ENCODE results near the gene PPL. TPM values are rescaled to one million over a fixed set of nuclear protein-coding genes. Genes with fewer than 3 reads are reported as not detected.

Gene PPL
- polyA plus RNA-seq, 1 donor: 32.2 TPM

DNA sequence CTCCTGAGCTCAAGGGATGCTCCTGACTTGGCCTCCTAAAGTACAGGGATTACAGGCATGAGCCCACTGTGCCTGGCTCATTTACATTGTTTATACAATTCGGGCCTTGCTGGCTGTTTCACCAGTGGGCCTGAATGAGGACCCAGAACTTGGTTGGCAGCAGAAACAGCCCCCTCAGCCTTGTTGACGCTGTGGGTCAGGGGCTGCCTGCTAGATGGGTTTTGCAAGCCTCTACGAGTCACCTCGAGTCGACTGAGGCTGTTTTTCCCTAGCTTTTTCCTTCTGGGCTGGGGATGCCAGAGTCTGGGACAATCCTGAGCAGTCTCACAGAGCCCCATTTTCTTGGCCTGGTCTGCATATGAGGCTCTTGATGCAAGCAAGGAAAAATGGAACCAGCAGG is 16.1 kb downstream of the PPL start:
- H3K9me3 ChIP-seq (ENCODE audit: control insufficient read depth, low read depth, low read length): no peaks in the 10 kb centered on the region
- DNase-seq: no peak
- H3K36me3 ChIP-seq (ENCODE audit: control insufficient read depth, insufficient read depth, low read length): peaks cover 2% of the 10 kb centered on the region
- WGBS (ENCODE audit: insufficient coverage, low lambda C conversion rate): no CpG with 5 or more reads among the region's 5 CpGs
- H3K4me3 ChIP-seq (ENCODE audit: low read length): no peak overlapping the region
- H3K27me3 ChIP-seq (ENCODE audit: control insufficient read depth, insufficient read depth, low read length): no peaks in the 10 kb centered on the region
- no peak overlapping the region for H3K27ac ChIP-seq (ENCODE audit: low read length)
- peaks cover 29% of the 10 kb centered on the region for H3K4me1 ChIP-seq (ENCODE audit: control insufficient read depth, insufficient read depth, low read length)

DNA sequence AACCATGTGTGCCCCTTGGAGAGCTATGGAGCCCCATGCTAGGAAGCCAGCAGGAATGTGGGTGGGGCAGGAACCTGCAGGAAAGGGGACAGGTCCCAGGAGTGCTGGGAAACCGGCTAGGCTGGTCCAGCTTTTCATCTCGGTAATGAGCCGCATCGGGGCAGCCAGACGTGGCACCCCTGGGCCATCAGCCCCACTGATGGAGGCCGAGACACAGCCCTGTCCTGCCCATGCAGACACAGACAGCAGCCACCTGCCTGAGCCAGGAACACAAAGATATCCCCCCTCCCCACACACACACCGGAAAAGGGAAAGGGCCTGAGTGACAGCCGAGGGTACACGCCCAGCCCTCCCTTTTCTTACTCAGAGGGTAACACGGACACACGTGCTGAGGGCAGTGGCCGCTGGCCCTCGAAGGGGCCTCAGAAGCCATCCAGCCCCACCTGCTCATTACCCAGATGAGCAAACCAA is 18.1 kb downstream of the PPL start:
- Histone ChIP-seq H3K27ac (ENCODE audit: low read length) (peak overlapping the region; percentile 55), H3K4me1 (ENCODE audit: control insufficient read depth, insufficient read depth, low read length) (peaks cover 16% of the 10 kb centered on the region), H3K27me3 (ENCODE audit: control insufficient read depth, insufficient read depth, low read length) (no peaks in the 10 kb centered on the region), H3K9me3 (ENCODE audit: control insufficient read depth, low read depth, low read length) (no peaks in the 10 kb centered on the region), H3K4me3 (ENCODE audit: low read length) (no peak overlapping the region), H3K36me3 (ENCODE audit: control insufficient read depth, insufficient read depth, low read length) (peaks cover 2% of the 10 kb centered on the region)
- DNase-seq: peak; percentile 66 to 85
- WGBS (ENCODE audit: insufficient coverage, low lambda C conversion rate): no CpG with 5 or more reads among the region's 13 CpGs

DNA sequence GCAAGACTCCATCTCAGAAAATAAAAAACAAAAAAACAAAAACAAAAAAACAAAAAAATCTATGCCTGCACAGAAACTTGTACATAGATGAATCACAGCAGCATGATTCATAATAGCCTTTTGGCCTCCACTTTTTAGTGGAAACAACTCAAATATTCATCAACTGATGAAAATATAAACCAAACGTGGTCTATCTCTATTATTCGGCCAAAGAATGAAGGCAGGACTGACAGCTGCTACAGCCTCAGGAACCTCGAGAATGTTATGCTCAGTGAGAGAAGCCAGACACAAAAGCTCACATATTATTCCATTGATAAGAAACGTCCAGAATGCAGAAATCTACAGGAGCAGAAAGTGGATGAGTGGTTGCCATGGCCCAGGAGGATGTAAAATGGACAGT is 19.8 kb downstream of the PPL start:
- no peak for DNase-seq
- Histone ChIP-seq H3K9me3 (ENCODE audit: control insufficient read depth, low read depth, low read length) (no peaks in the 10 kb centered on the region), H3K36me3 (ENCODE audit: control insufficient read depth, insufficient read depth, low read length) (no peaks in the 10 kb centered on the region), H3K27me3 (ENCODE audit: control insufficient read depth, insufficient read depth, low read length) (no peaks in the 10 kb centered on the region), H3K4me3 (ENCODE audit: low read length) (no peak overlapping the region), H3K27ac (ENCODE audit: low read length) (no peak overlapping the region), H3K4me1 (ENCODE audit: control insufficient read depth, insufficient read depth, low read length) (peaks cover 21% of the 10 kb centered on the region)
- WGBS (ENCODE audit: insufficient coverage, low lambda C conversion rate): no CpG with 5 or more reads among the region's 4 CpGs

DNA sequence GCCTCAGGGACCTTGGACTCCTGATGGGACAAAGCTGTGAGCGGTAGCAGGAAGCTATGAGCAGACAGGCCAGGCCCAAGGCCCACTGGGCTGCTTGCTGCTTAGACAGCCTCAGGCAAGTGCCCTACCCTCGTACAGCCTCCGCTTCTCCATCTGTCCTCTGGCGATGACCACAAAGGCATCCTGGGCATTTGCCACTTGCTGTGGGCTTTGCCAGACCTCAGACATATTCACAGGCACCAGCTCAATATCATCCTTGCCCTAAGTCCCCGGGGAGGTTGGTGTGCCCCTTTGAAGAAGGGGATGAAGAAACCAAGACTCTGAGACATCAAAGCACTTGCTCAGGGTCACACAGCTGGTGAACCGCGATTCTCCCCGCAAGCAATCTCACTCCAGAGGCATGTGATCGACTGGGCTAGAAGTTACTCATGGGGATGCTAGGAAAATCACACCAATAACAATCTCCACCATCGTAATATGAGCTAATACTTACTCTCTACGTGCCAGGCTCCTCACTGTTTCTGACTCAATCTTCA is 21.7 kb downstream of the PPL start:
- Histone ChIP-seq H3K36me3 (ENCODE audit: control insufficient read depth, insufficient read depth, low read length) (peaks cover 1% of the 10 kb centered on the region), H3K27me3 (ENCODE audit: control insufficient read depth, insufficient read depth, low read length) (no peaks in the 10 kb centered on the region), H3K27ac (ENCODE audit: low read length) (no peak overlapping the region), H3K4me1 (ENCODE audit: control insufficient read depth, insufficient read depth, low read length) (peaks cover 28% of the 10 kb centered on the region), H3K9me3 (ENCODE audit: control insufficient read depth, low read depth, low read length) (no peaks in the 10 kb centered on the region), H3K4me3 (ENCODE audit: low read length) (no peak overlapping the region)
- DNase-seq: no peak
- no CpG with 5 or more reads among the region's 11 CpGs for WGBS (ENCODE audit: insufficient coverage, low lambda C conversion rate)

DNA sequence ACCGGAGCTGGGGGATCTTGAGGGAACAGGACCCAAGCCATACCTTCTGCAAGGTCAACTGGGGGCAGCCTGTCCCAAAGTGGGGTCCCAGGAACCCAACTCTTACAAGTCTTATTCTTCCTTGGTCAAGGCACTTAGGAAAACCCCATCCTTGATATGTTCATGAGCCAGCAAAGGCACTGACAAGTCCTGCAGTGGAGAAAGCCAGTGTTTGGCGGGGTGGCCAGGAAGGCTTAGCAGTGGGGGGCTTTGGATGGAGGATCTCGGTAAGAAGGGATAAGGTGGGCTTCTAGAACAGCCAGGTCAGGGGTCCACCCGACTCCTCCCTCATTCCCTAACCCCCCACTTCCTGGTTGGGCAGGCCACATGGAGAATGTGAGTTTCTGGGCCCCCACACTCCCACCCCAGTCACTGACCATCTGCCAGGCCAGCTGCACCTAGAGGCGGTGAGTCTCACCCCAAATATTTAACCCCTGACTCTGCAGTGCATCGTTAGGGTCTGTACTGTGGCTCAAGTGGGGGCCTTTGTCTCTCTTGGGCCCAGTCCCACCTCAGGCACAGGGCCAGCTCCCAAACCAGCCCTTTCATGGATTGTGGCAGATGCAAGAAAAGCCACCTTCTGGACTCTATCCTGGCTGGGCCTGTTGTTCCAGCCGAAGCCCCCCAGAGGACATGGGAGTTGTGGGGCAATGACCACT is 22.3 kb downstream of the PPL start:
- DNase-seq: no peak
- Histone ChIP-seq H3K9me3 (ENCODE audit: control insufficient read depth, low read depth, low read length) (no peaks in the 10 kb centered on the region), H3K36me3 (ENCODE audit: control insufficient read depth, insufficient read depth, low read length) (peaks cover 2% of the 10 kb centered on the region), H3K4me3 (ENCODE audit: low read length) (no peak overlapping the region), H3K27me3 (ENCODE audit: control insufficient read depth, insufficient read depth, low read length) (no peaks in the 10 kb centered on the region), H3K27ac (ENCODE audit: low read length) (no peak overlapping the region), H3K4me1 (ENCODE audit: control insufficient read depth, insufficient read depth, low read length) (peaks cover 27% of the 10 kb centered on the region)
- WGBS (ENCODE audit: insufficient coverage, low lambda C conversion rate): no CpG with 5 or more reads among the region's 7 CpGs

DNA sequence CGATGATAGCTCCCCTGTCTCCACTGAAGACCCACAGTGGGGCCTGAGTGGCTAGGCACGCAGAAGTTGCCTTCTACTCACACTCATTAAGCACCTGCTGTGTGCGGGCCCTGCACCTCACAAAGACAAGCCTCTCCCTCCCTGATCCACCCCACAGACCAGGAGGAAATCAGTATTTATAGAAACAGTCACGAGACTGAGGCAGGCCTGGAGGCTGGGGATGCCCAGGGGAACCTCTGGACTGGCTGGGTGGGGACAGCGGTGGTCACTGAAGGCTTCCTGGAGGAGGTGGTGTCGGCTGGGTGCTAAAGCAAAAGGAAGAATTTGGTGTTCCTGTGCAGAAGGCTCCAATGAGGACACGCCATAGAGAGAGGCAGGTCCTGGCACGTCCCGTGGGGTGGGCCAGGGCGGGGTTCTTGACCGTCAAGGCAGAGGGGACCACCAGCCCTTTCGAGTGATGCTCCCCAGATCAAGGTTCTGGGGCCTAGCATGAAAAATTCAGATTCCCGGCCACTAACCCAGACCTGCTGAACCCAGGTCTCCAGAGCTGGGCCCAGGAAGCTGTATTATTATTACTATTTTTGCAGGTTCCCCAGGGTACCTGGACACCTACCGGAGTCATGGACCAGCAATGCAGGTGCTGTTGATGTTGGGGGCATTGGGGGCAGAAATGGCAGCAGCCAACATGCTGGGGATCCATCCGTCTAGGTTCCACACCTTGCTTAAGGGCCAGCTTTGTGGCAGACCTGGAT is 23.0 kb downstream of the PPL start:
- peaks cover 2% of the 10 kb centered on the region for H3K36me3 ChIP-seq (ENCODE audit: control insufficient read depth, insufficient read depth, low read length)
- H3K27me3 ChIP-seq (ENCODE audit: control insufficient read depth, insufficient read depth, low read length): no peaks in the 10 kb centered on the region
- no peak overlapping the region for H3K27ac ChIP-seq (ENCODE audit: low read length)
- whole genome bisulfite sequencing (ENCODE audit: insufficient coverage, low lambda C conversion rate): no CpG with 5 or more reads among the region's 15 CpGs
- no peaks in the 10 kb centered on the region for H3K9me3 ChIP-seq (ENCODE audit: control insufficient read depth, low read depth, low read length)
- DNase-seq: no peak
- H3K4me3 ChIP-seq (ENCODE audit: low read length): no peak overlapping the region
- peaks cover 20% of the 10 kb centered on the region for H3K4me1 ChIP-seq (ENCODE audit: control insufficient read depth, insufficient read depth, low read length)

DNA sequence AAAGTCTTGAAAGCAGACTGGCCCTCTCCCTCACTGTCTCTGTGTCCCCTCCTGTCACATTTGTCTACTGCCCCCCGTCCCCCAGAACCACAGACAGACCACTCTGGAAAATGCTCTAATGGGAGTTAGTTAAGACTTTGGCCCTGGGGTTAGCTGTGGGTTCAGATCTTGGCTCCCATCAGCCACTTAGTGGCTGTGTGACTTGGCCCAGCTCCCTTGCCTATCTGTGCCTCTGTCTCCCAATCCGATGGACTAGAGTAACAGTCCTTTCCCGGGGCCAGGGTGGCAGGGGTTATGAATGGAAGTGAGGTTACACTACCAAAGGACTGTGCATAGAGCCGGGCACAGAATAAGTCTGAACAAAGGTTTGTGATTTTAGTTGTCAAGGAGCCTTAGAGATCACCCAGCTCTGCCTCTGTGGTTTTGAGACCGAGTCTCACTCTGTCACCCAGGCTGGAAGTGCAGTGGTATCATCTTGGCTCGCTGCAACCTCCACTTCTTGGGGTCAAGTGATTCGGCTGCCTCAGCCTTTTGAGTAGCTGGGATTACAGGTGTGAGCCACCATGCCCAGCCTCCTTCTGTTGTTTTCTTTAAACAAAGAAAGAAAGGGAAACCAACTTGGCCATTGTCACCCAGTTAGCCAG is 23.7 kb downstream of the PPL start:
- no peak overlapping the region for H3K4me3 ChIP-seq (ENCODE audit: low read length)
- no peaks in the 10 kb centered on the region for H3K27me3 ChIP-seq (ENCODE audit: control insufficient read depth, insufficient read depth, low read length)
- H3K9me3 ChIP-seq (ENCODE audit: control insufficient read depth, low read depth, low read length): no peaks in the 10 kb centered on the region
- WGBS (ENCODE audit: insufficient coverage, low lambda C conversion rate): no CpG with 5 or more reads among the region's 7 CpGs
- H3K4me1 ChIP-seq (ENCODE audit: control insufficient read depth, insufficient read depth, low read length): peaks cover 13% of the 10 kb centered on the region
- DNase-seq: no peak
- peaks cover 2% of the 10 kb centered on the region for H3K36me3 ChIP-seq (ENCODE audit: control insufficient read depth, insufficient read depth, low read length)
- H3K27ac ChIP-seq (ENCODE audit: low read length): no peak overlapping the region

DNA sequence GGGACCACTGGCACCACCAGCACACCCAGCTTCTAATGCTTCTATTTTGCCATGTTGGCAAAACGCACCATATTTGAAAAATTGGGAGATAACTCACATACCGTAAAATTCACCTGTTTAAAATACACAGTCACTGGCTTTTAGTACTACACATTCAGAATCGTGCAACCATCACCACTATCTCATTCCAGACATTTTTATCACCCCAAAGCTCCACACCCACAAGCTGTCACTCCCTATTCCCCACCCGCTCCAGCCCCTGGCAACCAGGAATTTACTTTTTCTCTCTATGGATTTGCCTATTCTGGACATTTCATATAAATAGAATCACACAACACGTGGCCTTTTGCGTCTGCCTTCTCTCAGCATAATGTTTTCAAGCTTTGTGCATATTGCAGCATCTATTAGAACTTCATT is 25.0 kb downstream of the PPL start:
- no peaks in the 10 kb centered on the region for H3K27me3 ChIP-seq (ENCODE audit: control insufficient read depth, insufficient read depth, low read length)
- DNase-seq: peak; percentile 41 to 72
- peak overlapping the region; percentile 59 for H3K27ac ChIP-seq (ENCODE audit: low read length)
- peaks cover 12% of the 10 kb centered on the region for H3K4me1 ChIP-seq (ENCODE audit: control insufficient read depth, insufficient read depth, low read length)
- H3K36me3 ChIP-seq (ENCODE audit: control insufficient read depth, insufficient read depth, low read length): peaks cover 2% of the 10 kb centered on the region
- 50% methylated on average over 2 of the region's 6 CpGs for WGBS (ENCODE audit: insufficient coverage, low lambda C conversion rate)
- H3K9me3 ChIP-seq (ENCODE audit: control insufficient read depth, low read depth, low read length): no peaks in the 10 kb centered on the region
- no peak overlapping the region for H3K4me3 ChIP-seq (ENCODE audit: low read length)

DNA sequence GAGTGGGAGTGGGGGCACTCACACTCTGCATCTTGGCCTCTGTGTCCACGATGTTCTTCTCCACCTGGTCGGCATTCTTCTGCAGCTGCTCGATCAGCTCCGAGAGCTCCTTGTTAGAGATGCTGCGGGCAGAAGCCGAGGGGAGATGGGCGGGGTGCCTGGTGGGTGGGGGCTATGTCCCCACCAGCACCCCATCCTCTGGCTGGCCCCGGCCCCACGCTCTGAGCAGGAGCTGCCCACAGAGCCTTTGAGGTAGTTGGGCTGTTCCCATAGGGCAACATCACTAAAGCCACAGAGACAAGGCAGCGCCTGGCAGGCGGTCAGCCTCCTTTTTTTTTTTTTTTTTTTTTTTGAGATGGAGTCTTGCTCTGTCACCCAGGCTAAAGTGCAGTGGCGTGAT is 26.1 kb downstream of the PPL start:
- Histone ChIP-seq H3K4me1 (ENCODE audit: control insufficient read depth, insufficient read depth, low read length) (peaks cover 12% of the 10 kb centered on the region), H3K9me3 (ENCODE audit: control insufficient read depth, low read depth, low read length) (no peaks in the 10 kb centered on the region), H3K27me3 (ENCODE audit: control insufficient read depth, insufficient read depth, low read length) (no peaks in the 10 kb centered on the region), H3K4me3 (ENCODE audit: low read length) (no peak overlapping the region), H3K27ac (ENCODE audit: low read length) (no peak overlapping the region), H3K36me3 (ENCODE audit: control insufficient read depth, insufficient read depth, low read length) (peaks cover 2% of the 10 kb centered on the region)
- DNase-seq: no peak
- WGBS (ENCODE audit: insufficient coverage, low lambda C conversion rate): no CpG with 5 or more reads among the region's 12 CpGs

DNA sequence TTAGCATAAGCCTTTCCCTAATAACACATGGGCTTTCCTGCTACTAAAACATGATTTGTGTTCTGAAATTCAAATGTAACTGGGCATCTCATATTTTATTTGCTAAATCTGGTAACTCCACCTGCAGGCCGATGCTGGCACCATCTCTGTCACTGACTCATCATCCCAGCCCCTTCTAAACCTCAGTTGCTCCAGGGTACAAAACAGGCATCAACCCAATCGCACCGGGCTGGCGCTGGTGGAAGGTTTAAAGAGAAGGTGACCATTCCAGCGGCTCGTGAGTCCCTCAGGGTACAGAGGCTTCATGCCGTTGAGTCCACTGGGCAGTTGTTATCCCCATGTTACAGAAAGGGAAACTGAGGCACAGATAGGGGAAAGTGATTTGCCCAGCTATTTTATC is 27.1 kb downstream of the PPL start:
- H3K4me1 ChIP-seq (ENCODE audit: control insufficient read depth, insufficient read depth, low read length): peaks cover 12% of the 10 kb centered on the region
- no CpG with 5 or more reads among the region's 7 CpGs for WGBS (ENCODE audit: insufficient coverage, low lambda C conversion rate)

More for the DNA sequence above, 27.1 kb downstream of the PPL start:
- no peak for DNase-seq
- Histone ChIP-seq H3K4me3 (ENCODE audit: low read length) (no peak overlapping the region), H3K36me3 (ENCODE audit: control insufficient read depth, insufficient read depth, low read length) (peaks cover 2% of the 10 kb centered on the region), H3K27ac (ENCODE audit: low read length) (no peak overlapping the region), H3K9me3 (ENCODE audit: control insufficient read depth, low read depth, low read length) (no peaks in the 10 kb centered on the region), H3K27me3 (ENCODE audit: control insufficient read depth, insufficient read depth, low read length) (no peaks in the 10 kb centered on the region)
